ENCODE data around the gene TMEM143.
"Not testable (repeated sequence)": the region's sequence is repeated elsewhere in the genome, so short reads cannot be mapped to it uniquely, and the experiment has no call there.

TMEM143 gene

DNA sequence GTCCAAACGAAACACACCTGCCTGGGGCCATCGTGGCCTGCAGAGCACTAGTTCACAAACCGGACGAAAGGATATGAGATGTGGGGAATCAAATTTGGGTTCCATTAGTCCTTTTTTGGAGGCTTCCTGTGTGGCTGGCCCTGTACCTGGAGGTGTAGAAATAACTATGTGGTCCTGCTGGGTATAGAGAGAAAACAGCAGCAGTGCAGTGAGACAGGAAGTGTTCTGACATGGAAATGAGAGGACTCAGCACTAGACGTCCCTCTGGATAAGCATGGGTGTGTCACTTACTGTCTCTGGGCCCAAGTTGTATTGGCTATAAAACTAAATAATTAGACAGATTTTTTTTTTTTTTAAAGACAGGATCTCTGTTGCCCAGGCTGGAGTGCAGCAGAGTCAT, 15.3 kb upstream of the TMEM143 start:
- TF ChIP-seq, protein P1, sequence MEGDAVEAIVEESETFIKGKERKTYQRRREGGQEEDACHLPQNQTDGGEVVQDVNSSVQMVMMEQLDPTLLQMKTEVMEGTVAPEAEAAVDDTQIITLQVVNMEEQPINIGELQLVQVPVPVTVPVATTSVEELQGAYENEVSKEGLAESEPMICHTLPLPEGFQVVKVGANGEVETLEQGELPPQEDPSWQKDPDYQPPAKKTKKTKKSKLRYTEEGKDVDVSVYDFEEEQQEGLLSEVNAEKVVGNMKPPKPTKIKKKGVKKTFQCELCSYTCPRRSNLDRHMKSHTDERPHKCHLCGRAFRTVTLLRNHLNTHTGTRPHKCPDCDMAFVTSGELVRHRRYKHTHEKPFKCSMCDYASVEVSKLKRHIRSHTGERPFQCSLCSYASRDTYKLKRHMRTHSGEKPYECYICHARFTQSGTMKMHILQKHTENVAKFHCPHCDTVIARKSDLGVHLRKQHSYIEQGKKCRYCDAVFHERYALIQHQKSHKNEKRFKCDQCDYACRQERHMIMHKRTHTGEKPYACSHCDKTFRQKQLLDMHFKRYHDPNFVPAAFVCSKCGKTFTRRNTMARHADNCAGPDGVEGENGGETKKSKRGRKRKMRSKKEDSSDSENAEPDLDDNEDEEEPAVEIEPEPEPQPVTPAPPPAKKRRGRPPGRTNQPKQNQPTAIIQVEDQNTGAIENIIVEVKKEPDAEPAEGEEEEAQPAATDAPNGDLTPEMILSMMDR (IDR thresholded peaks at IDR 0.05; ENCODE audit: low read depth, low read length) = no peak
- TF ChIP-seq EZH2phosphoT487 (IDR thresholded peaks at IDR 0.05; ENCODE audit: low read depth) = no peak
- Histone ChIP-seq H3K4me2 (ENCODE audit: low read length) (no peak overlapping the region), H3K9me3 (ENCODE audit: insufficient read depth, low read length) (no peaks in the 10 kb centered on the region), H3K79me2 (ENCODE audit: low read length) (no peaks in the 10 kb centered on the region), H4K20me1 (ENCODE audit: insufficient read depth, low read length) (no peaks in the 10 kb centered on the region), H3K9ac (ENCODE audit: low read length) (no peak overlapping the region), H3K27me3 (ENCODE audit: low read depth, low read length) (no peaks in the 10 kb centered on the region), H3K4me1 (ENCODE audit: low read length) (no peaks in the 10 kb centered on the region), H3K36me3 (replicated peaks; ENCODE audit: low read depth, low read length) (peaks cover 15% of the 10 kb centered on the region), H2AFZ (ENCODE audit: low read depth, low read length) (no peak overlapping the region), H3K4me3 (ENCODE audit: low read length) (no peak overlapping the region), H3K27ac (ENCODE audit: low read length) (no peak overlapping the region)

DNA sequence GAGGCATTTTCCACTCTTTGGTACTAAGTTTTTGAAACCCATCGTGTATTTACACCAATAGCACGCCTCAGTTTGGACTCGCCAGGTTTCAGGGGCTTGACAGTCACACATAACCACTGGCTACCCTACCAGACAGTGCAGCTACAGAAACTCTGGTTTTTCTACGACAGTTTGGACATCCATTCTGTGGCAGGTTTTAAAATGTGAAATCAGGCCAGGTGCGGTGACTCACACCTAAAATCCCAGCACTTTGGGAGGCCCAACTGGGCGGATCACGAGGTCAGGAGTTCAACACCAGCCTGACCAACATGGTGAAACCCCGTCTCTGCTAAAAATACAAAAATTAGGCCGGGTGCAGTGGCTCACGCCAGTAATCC, 14.4 kb upstream of the TMEM143 start:
- H3K4me2 ChIP-seq (ENCODE audit: low read length) = no peak overlapping the region
- no peaks in the 10 kb centered on the region for H3K4me1 ChIP-seq (ENCODE audit: low read length)
- no peaks in the 10 kb centered on the region for H3K9me3 ChIP-seq (ENCODE audit: insufficient read depth, low read length)
- H3K27ac ChIP-seq (ENCODE audit: low read length) = no peak overlapping the region
- H3K9ac ChIP-seq (ENCODE audit: low read length) = no peak overlapping the region
- TF ChIP-seq, protein P1 (IDR thresholded peaks at IDR 0.05; ENCODE audit: low read depth, low read length) = no peak
- no peak for TF ChIP-seq EZH2phosphoT487 (IDR thresholded peaks at IDR 0.05; ENCODE audit: low read depth)
- no peak overlapping the region for H3K4me3 ChIP-seq (ENCODE audit: low read length)
- no peaks in the 10 kb centered on the region for H4K20me1 ChIP-seq (ENCODE audit: insufficient read depth, low read length)
- H3K36me3 ChIP-seq (replicated peaks; ENCODE audit: low read depth, low read length) = peaks cover 10% of the 10 kb centered on the region
- H3K27me3 ChIP-seq (ENCODE audit: low read depth, low read length) = no peaks in the 10 kb centered on the region
- no peaks in the 10 kb centered on the region for H3K79me2 ChIP-seq (ENCODE audit: low read length)
- no peak overlapping the region for H2AFZ ChIP-seq (ENCODE audit: low read depth, low read length)

DNA sequence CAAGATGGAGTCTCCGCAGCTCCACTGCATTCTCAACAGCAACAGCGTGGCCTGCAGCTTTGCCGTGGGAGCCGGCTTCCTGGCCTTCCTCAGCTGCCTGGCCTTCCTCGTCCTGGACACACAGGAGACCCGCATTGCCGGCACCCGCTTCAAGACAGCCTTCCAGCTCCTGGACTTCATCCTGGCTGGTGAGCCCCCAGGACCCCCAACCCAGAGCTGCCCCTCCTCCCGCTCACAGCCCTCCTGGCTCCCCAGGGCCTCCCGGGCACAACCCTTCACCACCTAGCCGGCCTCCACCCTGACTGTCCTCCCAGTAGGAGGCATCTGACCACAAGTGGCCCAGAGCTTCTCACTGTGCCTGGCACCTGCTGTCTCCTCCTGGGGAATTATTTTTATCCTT, 9.8 kb upstream of the TMEM143 start:
- no peak overlapping the region for H2AFZ ChIP-seq (ENCODE audit: low read depth, low read length)
- H3K27me3 ChIP-seq (ENCODE audit: low read depth, low read length) = no peaks in the 10 kb centered on the region
- H4K20me1 ChIP-seq (ENCODE audit: insufficient read depth, low read length) = no peaks in the 10 kb centered on the region
- no peak overlapping the region for H3K4me3 ChIP-seq (ENCODE audit: low read length)
- no peaks in the 10 kb centered on the region for H3K4me1 ChIP-seq (ENCODE audit: low read length)
- H3K9ac ChIP-seq (ENCODE audit: low read length) = no peak overlapping the region
- no peaks in the 10 kb centered on the region for H3K36me3 ChIP-seq (replicated peaks; ENCODE audit: low read depth, low read length)
- TF ChIP-seq, protein P1 (IDR thresholded peaks at IDR 0.05; ENCODE audit: low read depth, low read length) = no peak
- no peak for TF ChIP-seq EZH2phosphoT487 (IDR thresholded peaks at IDR 0.05; ENCODE audit: low read depth)
- no peak overlapping the region for H3K27ac ChIP-seq (ENCODE audit: low read length)
- no peaks in the 10 kb centered on the region for H3K79me2 ChIP-seq (ENCODE audit: low read length)
- H3K4me2 ChIP-seq (ENCODE audit: low read length) = no peak overlapping the region
- no peaks in the 10 kb centered on the region for H3K9me3 ChIP-seq (ENCODE audit: insufficient read depth, low read length)

DNA sequence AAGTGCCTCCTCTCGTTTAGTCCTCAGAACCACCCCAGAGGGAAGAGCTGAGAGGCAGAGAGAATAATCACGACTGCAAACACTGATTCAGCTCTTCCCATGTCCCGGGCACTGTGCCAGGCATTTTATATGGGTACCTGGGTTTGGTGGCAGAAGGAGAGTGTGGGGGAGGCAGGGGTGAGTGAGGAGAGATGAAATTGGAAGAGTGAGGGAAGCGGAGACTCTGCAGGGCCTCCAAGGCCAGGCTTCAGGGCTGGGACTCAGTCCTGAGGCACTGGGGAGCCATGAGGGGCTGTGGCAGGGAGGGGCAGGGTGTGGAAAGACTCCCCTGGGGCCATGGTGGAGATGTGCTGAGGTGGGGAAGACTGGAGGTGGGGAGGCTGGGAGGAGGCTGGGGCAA, 9.2 kb upstream of the TMEM143 start:
- Histone ChIP-seq H3K4me3 (ENCODE audit: low read length) (no peak overlapping the region), H3K27ac (ENCODE audit: low read length) (no peak overlapping the region), H3K9me3 (ENCODE audit: insufficient read depth, low read length) (no peaks in the 10 kb centered on the region), H3K4me2 (ENCODE audit: low read length) (no peak overlapping the region), H3K79me2 (ENCODE audit: low read length) (no peaks in the 10 kb centered on the region), H3K36me3 (replicated peaks; ENCODE audit: low read depth, low read length) (no peaks in the 10 kb centered on the region), H3K27me3 (ENCODE audit: low read depth, low read length) (no peaks in the 10 kb centered on the region), H3K4me1 (ENCODE audit: low read length) (no peaks in the 10 kb centered on the region), H4K20me1 (ENCODE audit: insufficient read depth, low read length) (no peaks in the 10 kb centered on the region), H2AFZ (ENCODE audit: low read depth, low read length) (no peak overlapping the region), H3K9ac (ENCODE audit: low read length) (no peak overlapping the region)
- TF ChIP-seq, protein P1 (IDR thresholded peaks at IDR 0.05; ENCODE audit: low read depth, low read length) = no peak
- no peak for TF ChIP-seq EZH2phosphoT487 (IDR thresholded peaks at IDR 0.05; ENCODE audit: low read depth)

DNA sequence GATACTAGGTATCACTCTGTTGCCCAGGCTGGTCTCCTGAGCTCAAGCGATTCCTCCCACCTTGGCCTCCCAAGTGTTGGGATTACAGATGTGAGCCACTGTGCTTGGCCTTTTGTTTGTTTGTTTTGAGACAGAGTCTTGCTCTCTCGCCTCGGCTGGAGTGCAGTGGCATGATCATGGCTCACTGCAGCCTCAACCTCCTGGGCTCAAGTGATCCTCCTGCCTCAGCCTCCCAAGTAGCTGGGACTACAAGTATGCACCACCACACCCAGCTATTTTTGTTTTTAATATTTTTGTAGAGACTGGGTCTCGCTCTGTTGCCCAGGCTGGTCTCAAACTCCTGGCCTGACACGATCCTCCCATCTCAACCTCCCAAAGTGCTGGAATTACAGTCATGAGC, 8.0 kb upstream of the TMEM143 start:
- not testable (repeated sequence) for H3K27me3 ChIP-seq (ENCODE audit: low read depth, low read length); H3K4me3 ChIP-seq (ENCODE audit: low read length); H2AFZ ChIP-seq (ENCODE audit: low read depth, low read length); H3K9me3 ChIP-seq (ENCODE audit: insufficient read depth, low read length); H4K20me1 ChIP-seq (ENCODE audit: insufficient read depth, low read length); H3K79me2 ChIP-seq (ENCODE audit: low read length); H3K4me1 ChIP-seq (ENCODE audit: low read length); H3K4me2 ChIP-seq (ENCODE audit: low read length); H3K36me3 ChIP-seq (replicated peaks; ENCODE audit: low read depth, low read length); H3K27ac ChIP-seq (ENCODE audit: low read length); H3K9ac ChIP-seq (ENCODE audit: low read length)

Data from OCI-LY3 (cell line).